AG08396 (cell line): ENCODE measurements around the gene RTN1.

ENCODE experiments used
- DNase-seq: peaks from one replicate; pipeline ENCODE4 v3.0.0; 2012; ENCODE audit warnings: low spot score, mixed read lengths

RTN1 gene

DNA sequence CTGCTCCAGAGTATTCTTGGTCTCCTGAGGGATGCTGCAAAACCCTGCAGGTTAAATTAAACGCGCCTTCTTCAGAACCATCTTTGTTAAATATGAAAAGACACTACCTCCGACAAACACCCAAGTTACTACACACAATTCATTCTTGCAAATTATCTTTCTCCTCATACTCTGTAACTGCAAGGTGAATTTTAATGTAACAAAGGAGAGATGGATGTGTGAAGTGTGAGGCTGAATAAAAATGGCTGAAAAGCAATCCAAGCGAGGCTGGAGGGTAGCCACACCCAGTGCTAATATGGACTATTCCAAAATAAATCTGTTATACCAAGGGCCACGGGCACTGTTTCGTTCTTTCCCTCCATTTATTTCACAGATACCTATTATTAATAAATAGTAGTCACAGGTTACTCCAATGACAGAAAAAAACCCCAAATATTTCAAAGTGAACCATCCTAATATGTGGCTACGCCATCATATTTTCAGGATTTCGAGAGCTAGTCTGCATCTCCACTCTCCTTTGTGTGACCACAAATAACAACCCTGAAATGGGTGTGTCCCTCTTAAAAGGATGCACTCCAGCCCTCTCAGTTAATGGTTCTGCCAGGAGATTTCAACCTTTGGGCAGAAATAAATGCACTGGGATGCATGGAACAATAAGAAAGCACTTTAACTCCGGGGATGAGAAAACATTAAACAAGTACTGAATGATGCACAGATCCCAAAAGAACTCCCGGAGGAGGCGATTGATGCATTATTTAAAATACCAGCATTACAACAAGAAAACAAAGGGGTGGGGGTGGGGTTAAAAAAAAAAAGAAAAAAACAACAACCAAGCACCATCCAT is 240.9 kb downstream of the RTN1 start:
- no peak for DNase-seq

DNA sequence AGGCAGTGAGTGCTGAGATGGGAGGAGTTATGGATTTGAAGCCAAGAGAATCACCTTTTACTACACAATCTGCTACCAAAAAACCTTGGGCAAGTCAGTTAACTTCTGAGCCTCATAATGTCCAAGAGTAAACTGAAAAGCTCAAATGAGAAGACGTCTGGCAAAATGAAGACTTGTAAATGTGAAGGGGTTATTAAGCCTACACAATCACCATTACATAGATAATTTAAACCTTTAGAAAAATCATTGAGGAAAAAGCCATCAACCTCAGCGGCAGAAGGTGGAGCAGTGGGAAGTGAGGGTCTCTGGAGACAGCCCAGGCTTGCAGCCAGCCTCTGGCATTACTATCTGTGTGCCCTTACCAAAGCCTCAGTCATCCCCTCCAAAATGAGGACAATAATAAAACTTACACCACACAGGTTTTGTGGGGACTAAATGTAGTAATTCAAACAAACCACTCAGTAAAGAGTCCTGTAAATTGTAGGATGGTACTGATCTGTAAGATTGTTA is 243.5 kb downstream of the RTN1 start:
- no peak for DNase-seq

DNA sequence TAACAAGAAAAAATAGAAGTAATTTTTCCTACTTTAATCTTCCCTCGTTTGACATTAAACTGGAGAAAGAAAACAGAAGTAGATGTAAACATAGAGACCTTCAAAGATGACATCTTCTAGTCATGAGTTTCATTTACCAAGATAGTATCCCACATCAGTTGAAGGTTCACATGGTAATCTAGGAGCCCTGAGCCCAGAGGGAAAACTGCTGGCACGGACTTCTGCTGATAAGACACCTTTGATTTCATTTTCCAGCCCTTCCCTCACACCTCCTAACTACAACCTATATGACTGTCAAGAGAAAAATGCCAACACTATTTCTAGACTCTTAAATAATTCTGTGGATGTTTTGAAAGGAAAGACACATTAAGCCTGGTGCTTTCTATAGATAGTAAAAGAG is 247.9 kb downstream of the RTN1 start:
- DNase-seq, result no peak

GRCh38 chr14:59619061-59619460 is 251.5 kb downstream of the RTN1 start:
- no peak for DNase-seq

GRCh38 chr14:59601056-59601455 is 269.5 kb downstream of the RTN1 start:
- DNase-seq, result no peak

GRCh38 chr14:59600211-59600945 is 270.2 kb downstream of the RTN1 start:
- no peak for DNase-seq

GRCh38 chr14:59595071-59595470 is 275.5 kb downstream of the RTN1 start:
- no peak for DNase-seq

DNA sequence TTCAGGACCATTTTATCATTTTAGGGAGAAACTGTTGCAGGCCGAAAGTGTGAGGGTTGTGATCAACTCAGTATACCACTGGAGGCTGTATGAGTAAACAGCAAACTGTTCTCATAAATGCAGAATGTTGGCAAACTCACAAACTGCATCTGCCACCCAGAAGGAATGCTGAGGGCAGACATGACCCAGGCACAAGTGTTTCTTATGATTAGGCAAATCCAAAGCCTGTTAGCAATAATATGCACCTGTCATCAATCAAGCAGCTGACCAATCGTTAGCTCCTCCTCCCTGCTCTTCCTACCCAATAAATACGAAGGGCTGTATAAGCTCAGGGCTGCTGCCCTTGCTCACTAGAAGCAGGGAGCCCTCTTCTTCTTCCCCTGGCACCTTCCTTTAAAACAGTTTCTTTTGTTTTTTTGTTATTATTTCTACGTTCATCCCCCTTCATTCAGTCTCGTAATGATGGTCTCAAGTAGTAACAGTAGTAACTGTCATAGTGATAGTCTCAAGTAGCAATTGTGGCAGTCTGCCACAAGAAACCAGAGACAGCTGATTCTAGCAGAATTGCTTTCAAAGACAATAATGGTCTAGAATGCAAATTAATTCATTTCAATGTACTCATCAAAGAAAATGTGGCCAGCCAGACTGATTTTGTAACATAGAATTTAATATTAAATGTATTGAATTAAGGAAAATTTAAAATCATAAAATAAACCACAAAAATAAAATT is 278.8 kb downstream of the RTN1 start:
- no peak for DNase-seq

- no peak for DNase-seq
Measured at GRCh38 chr14:59588101-59588500, 282.5 kb downstream of the RTN1 start.

GRCh38 chr14:59585891-59586554 is 284.6 kb downstream of the RTN1 start:
- DNase-seq, result no peak

GRCh38 chr14:59583755-59584154 is 286.8 kb downstream of the RTN1 start:
- DNase-seq, result peak; percentile 36

DNA sequence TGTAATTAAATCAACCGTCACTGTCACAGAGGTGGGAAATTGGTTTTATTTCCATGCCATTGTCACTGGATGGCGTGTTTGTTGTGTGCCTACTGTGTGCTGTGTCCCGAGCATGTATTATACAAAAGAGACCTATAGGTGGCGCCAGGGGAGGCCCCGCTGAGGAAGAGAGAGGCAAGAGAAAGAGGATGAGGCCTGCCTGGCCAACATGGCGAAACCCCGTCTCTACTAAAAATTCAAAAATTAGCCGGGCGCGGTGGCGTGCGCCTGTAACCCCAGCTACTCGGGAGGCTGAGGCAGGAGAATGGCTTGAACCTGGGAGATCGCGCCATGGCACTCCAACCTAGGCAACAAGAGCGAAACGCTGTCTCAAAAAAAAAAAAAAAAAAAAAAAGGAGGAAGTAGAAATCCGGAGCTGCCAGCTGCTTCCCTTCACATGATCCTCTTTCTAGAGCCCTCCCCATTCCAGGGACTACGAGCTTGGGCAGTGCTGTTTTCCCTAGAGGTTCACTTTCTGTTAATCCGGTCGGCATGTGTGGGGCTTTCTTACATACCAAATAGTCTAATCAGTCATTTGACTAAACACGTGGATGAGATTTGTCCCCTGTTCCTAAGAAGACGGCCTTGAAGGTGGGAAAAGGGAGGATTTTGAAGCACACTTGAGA is 287.6 kb downstream of the RTN1 start:
- no peak for DNase-seq

DNA sequence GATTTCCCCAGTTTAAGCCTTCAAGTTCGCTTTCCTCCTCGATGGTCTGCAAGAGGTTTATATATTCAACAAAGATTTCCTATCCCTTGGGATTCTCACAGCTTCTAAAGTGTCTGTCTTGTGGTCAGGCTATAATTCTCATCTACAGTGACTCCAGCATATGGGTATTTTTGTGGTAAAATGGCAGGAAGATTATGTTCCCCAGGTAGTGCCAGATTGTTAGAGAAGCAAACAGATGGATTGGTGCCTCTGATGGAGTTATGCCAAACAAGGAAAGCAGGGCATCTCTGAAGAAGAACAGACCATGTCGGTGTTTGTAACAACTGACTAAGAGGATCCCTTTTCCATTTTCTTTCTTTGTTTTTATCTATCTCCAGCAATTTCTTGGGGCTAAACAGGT is 288.4 kb downstream of the RTN1 start:
- no peak for DNase-seq

- no peak for DNase-seq
Measured at GRCh38 chr14:59580911-59581310, 289.7 kb downstream of the RTN1 start.

GRCh38 chr14:59576332-59577294 is 294.0 kb downstream of the RTN1 start, which contains the start of gene CCDC175:
Gene CCDC175, minus strand, starts transcription at chr14:59576812. Its CDS starts 37 bp downstream, at chr14:59576775.
- peak; percentile 73 for DNase-seq

- DNase-seq, result no peak
Measured at GRCh38 chr14:59570122-59570521, 300.5 kb downstream of the RTN1 start.

GRCh38 chr14:59566725-59567124 is 303.9 kb downstream of the RTN1 start:
- no peak for DNase-seq

GRCh38 chr14:59566296-59566695 is 304.3 kb downstream of the RTN1 start:
- no peak for DNase-seq

DNA sequence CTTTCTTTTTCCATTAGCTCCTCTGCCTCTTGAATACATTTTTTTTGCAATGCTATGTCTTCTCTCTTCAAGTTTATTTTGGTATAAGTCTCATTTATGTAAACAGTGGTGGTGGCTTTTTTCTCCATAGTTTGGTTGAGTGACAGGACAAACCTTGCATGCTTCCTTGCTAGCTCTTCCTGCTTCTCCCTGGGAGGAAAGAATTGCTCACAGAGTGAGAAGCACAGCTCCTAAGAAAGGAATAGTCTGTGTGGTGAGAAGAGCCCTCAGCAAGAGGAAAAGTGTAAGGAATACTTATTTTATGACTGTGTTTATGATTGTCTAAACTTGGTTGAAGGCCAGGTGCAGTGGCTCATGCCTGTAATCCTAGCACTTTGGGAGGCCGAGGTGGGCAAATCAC is 305.5 kb downstream of the RTN1 start:
- DNase-seq, result no peak

GRCh38 chr14:59564366-59564765 is 306.2 kb downstream of the RTN1 start:
- DNase-seq, result no peak
